HG03469 (cell line): Measurements from ENCODE around the gene KRT32.

Experiments
- ATAC-seq: cut with Tn5 transposase; IDR thresholded peaks from one replicate; pipeline ENCODE4 v1.9.1; 2021; ENCODE audit warnings: mild to moderate bottlenecking, moderate library complexity, moderate number of reproducible peaks; ENCODE audit not compliant: unreplicated experiment

Gene KRT32

GRCh38 chr17:41468346-41468745 lies 1.2 kb upstream of the KRT32 start:
- ATAC-seq: no peak

- ATAC-seq: no peak
Measured at GRCh38 chr17:41467561-41467960, 375 bp upstream of the KRT32 start.

- no peak for ATAC-seq
Measured at GRCh38 chr17:41464682-41465081, 2.5 kb downstream of the KRT32 start.

GRCh38 chr17:41464173-41464572 lies 3.0 kb downstream of the KRT32 start:
- no peak for ATAC-seq

GRCh38 chr17:41463746-41464145 lies 3.4 kb downstream of the KRT32 start:
- no peak for ATAC-seq

GRCh38 chr17:41462705-41463104 lies 4.5 kb downstream of the KRT32 start:
- ATAC-seq: no peak

GRCh38 chr17:41457676-41458075 lies 9.5 kb downstream of the KRT32 start:
- ATAC-seq: no peak

- no peak for ATAC-seq
Measured at GRCh38 chr17:41456204-41456603, 11.0 kb downstream of the KRT32 start.

- ATAC-seq: no peak
Measured at GRCh38 chr17:41455236-41455635, 11.9 kb downstream of the KRT32 start.

- no peak for ATAC-seq
Measured at GRCh38 chr17:41453066-41453465, 14.1 kb downstream of the KRT32 start.

- ATAC-seq: no peak
Measured at GRCh38 chr17:41452281-41452680, 14.9 kb downstream of the KRT32 start.

- ATAC-seq: no peak
Measured at GRCh38 chr17:41451154-41451728, 15.9 kb downstream of the KRT32 start.

- ATAC-seq: no peak
Measured at GRCh38 chr17:41449008-41449407, 18.2 kb downstream of the KRT32 start.

GRCh38 chr17:41448506-41448905 lies 18.7 kb downstream of the KRT32 start:
- ATAC-seq: no peak

GRCh38 chr17:41446806-41447205 lies 20.4 kb downstream of the KRT32 start:
- no peak for ATAC-seq

GRCh38 chr17:41444640-41445039 lies 22.5 kb downstream of the KRT32 start:
- no peak for ATAC-seq

GRCh38 chr17:41444186-41444585 lies 23.0 kb downstream of the KRT32 start:
- no peak for ATAC-seq

- ATAC-seq: no peak
Measured at GRCh38 chr17:41442739-41443138, 24.4 kb downstream of the KRT32 start.

GRCh38 chr17:41440531-41441033 lies 26.6 kb downstream of the KRT32 start, which contains the start of gene KRT38:
Gene KRT38 (minus strand): TSS chr17:41440983. CDS start chr17:41440921, 62 bp downstream.
- no peak for ATAC-seq

- ATAC-seq: no peak
Measured at GRCh38 chr17:41439375-41439774, 27.8 kb downstream of the KRT32 start.

GRCh38 chr17:41437769-41438168 lies 29.4 kb downstream of the KRT32 start:
- no peak for ATAC-seq

- no peak for ATAC-seq
Measured at GRCh38 chr17:41437254-41437653, 29.9 kb downstream of the KRT32 start.

GRCh38 chr17:41434415-41434814 lies 32.8 kb downstream of the KRT32 start:
- ATAC-seq: no peak
